ENCODE data around the gene MAB21L3.

MAB21L3 gene

GRCh38 chr1:116170721-116171589 is 59.8 kb downstream of the MAB21L3 start:
- H3K36me3 Mint-ChIP-seq: no peaks in the 10 kb centered on the region

GRCh38 chr1:116172666-116173065 is 61.5 kb downstream of the MAB21L3 start:
- H3K9me3 Mint-ChIP-seq: no peaks in the 10 kb centered on the region
- ATAC-seq (replicated peaks) (no peak), DNase-seq (no peak)
- no peak overlapping the region for H3K27ac Mint-ChIP-seq
- H3K27me3 Mint-ChIP-seq: peaks cover 17 to 27% of the 10 kb centered on the region in 2 donors
- H3K4me1 Mint-ChIP-seq: peaks cover 8 to 16% of the 10 kb centered on the region in 2 donors
- H3K4me3 Mint-ChIP-seq: no peak overlapping the region
- no peaks in the 10 kb centered on the region for H3K36me3 Mint-ChIP-seq

More at GRCh38 chr1:116170721-116171589, 59.8 kb downstream of the MAB21L3 start:
- Mint-ChIP-seq H3K9me3 (no peaks in the 10 kb centered on the region), H3K27me3 (peaks cover 21 to 37% of the 10 kb centered on the region in 2 donors), H3K4me3 (no peak overlapping the region), H3K4me1 (peaks cover 8 to 20% of the 10 kb centered on the region in 2 donors), H3K27ac (no peak overlapping the region)
- no peak for ATAC-seq (replicated peaks)
- DNase-seq: no peak

DNA sequence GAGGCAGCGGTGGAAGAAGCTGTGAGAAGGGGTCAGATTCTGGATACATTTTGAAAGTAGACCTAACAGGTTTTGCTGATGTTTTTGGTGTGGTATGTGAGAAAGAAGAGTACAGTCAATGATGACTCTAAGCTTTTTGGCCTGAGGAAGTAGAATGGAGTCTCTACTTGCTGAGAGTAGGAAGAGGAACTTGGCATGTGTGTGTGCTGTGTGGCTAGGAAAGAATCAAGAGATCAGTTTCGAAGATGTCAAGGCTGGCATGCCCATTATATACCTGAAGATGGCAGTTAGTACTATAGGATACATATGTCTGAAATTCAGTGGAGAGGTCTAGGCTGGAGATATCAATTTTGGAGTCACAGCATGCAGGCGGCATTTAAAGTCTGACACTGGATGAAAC is 64.4 kb downstream of the MAB21L3 start:
- H3K36me3 Mint-ChIP-seq: no peaks in the 10 kb centered on the region
- peak; percentile 39 for ATAC-seq (replicated peaks)
- peaks cover 0 to 8% of the 10 kb centered on the region in 2 donors for H3K27me3 Mint-ChIP-seq
- H3K27ac Mint-ChIP-seq: no peak overlapping the region
- no peak for DNase-seq
- H3K4me1 Mint-ChIP-seq: no peaks in the 10 kb centered on the region
- no peaks in the 10 kb centered on the region for H3K9me3 Mint-ChIP-seq
- no peak overlapping the region for H3K4me3 Mint-ChIP-seq

- Mint-ChIP-seq H3K4me3 (no peak overlapping the region), H3K27ac (no peak overlapping the region), H3K4me1 (no peaks in the 10 kb centered on the region), H3K36me3 (no peaks in the 10 kb centered on the region), H3K9me3 (no peaks in the 10 kb centered on the region), H3K27me3 (peaks cover 0 to 8% of the 10 kb centered on the region in 2 donors)
- no peak for ATAC-seq (replicated peaks)
- DNase-seq: no peak
Observed at GRCh38 chr1:116176306-116176789, 65.1 kb downstream of the MAB21L3 start.

GRCh38 chr1:116177861-116178260 is 66.7 kb downstream of the MAB21L3 start:
- Mint-ChIP-seq H3K36me3 (no peaks in the 10 kb centered on the region), H3K27me3 (peaks cover 0 to 12% of the 10 kb centered on the region in 2 donors), H3K4me3 (no peak overlapping the region), H3K4me1 (no peaks in the 10 kb centered on the region), H3K27ac (no peak overlapping the region), H3K9me3 (no peaks in the 10 kb centered on the region)
- ATAC-seq (replicated peaks): no peak
- DNase-seq: no peak

GRCh38 chr1:116178837-116179236 is 67.6 kb downstream of the MAB21L3 start:
- no peak for ATAC-seq (replicated peaks)
- DNase-seq: no peak
- H3K27me3 Mint-ChIP-seq: peaks cover 4 to 16% of the 10 kb centered on the region in 2 donors
- no peaks in the 10 kb centered on the region for H3K4me1 Mint-ChIP-seq
- H3K9me3 Mint-ChIP-seq: no peaks in the 10 kb centered on the region
- H3K27ac Mint-ChIP-seq: no peak overlapping the region
- no peak overlapping the region for H3K4me3 Mint-ChIP-seq
- no peaks in the 10 kb centered on the region for H3K36me3 Mint-ChIP-seq

GRCh38 chr1:116179419-116179818 is 68.2 kb downstream of the MAB21L3 start:
- Mint-ChIP-seq H3K27me3 (peaks cover 7 to 18% of the 10 kb centered on the region in 2 donors), H3K36me3 (no peaks in the 10 kb centered on the region), H3K27ac (no peak overlapping the region), H3K9me3 (no peaks in the 10 kb centered on the region), H3K4me1 (no peaks in the 10 kb centered on the region), H3K4me3 (no peak overlapping the region)
- DNase-seq: no peak
- no peak for ATAC-seq (replicated peaks)

DNA sequence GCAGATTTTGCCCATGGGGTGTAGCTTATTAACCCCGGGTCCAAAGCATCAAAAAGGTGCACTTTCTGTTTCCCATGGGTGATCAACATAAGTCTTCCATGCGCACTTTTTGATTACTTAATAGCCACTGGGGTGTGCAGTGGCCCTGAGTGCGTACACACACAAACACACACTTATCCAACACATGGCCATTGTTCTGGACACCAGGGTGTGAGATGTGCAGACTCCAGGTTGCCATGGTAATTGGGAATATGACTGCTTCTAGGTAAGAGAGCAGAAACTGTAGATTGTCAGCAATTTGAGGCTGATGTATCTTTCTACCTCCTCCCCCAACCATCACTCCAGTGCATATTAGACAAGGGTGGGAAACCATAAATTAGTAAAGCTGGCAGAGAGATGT is 68.8 kb downstream of the MAB21L3 start:
- H3K36me3 Mint-ChIP-seq: no peaks in the 10 kb centered on the region
- no peaks in the 10 kb centered on the region for H3K9me3 Mint-ChIP-seq
- H3K27ac Mint-ChIP-seq: no peak overlapping the region
- no peak overlapping the region for H3K4me3 Mint-ChIP-seq
- no peak for ATAC-seq (replicated peaks)
- no peaks in the 10 kb centered on the region for H3K4me1 Mint-ChIP-seq
- DNase-seq: no peak
- peaks cover 7 to 18% of the 10 kb centered on the region in 2 donors for H3K27me3 Mint-ChIP-seq

- H3K36me3 Mint-ChIP-seq: no peaks in the 10 kb centered on the region
- no peak for ATAC-seq (replicated peaks)
- no peak for DNase-seq
- no peak overlapping the region for H3K4me3 Mint-ChIP-seq
- no peaks in the 10 kb centered on the region for H3K9me3 Mint-ChIP-seq
- H3K27ac Mint-ChIP-seq: no peak overlapping the region
- H3K4me1 Mint-ChIP-seq: no peaks in the 10 kb centered on the region
- H3K27me3 Mint-ChIP-seq: peaks cover 7 to 18% of the 10 kb centered on the region in 2 donors
Observed at GRCh38 chr1:116182019-116182714, 71.0 kb downstream of the MAB21L3 start.

All from stimulated activated naive B cell treated with anti-CD40 and anti-IgM and Interleukin-4, amounts not matched to agents 10 μg/mL and 1 μg/mL and 100 μg/mL, for 72 hours (primary cell).